ENCODE measurements around the gene RAB19. TPM values are rescaled to one million over a fixed set of nuclear protein-coding genes. Genes with fewer than 3 reads are reported as not detected.

RAB19 gene
- total and polyA plus RNA-seq, 2 of the 13 experiments (the other 11 are each of a cell fraction or from before 2014, with no cell fraction given), result 0.31 TPM; not detected in 1

GRCh38 chr7:140446467-140446866 lies 42.6 kb downstream of the RAB19 start (continued):
- TF ChIP-seq EEA1 (CRISPR knock-in tag; IDR thresholded peaks at IDR 0.05; ENCODE audit: borderline replicate concordance) (no peak), ZFP1 (CRISPR knock-in tag; IDR thresholded peaks at IDR 0.05) (no peak), HMG20B (CRISPR knock-in tag; conservative IDR thresholded peaks at IDR 0.05) (no peak), HNRNPL (IDR thresholded peaks at IDR 0.05; ENCODE audit: low read depth, low read length) (no peak)

- POLR2A ChIA-PET, result no interaction called here
- no peaks in the 10 kb centered on the region for H3K9me3 ChIP-seq (ENCODE audit: low read length)
- TF ChIP-seq ZNF629 (CRISPR knock-in tag; conservative IDR thresholded peaks at IDR 0.05) (no peak), ARID3A (IDR thresholded peaks at IDR 0.05; ENCODE audit: low read depth, low read length) (no peak), CTCF (CRISPR knock-in tag; IDR thresholded peaks at IDR 0.05) (no peak), EHMT2 (IDR thresholded peaks at IDR 0.05; ENCODE audit: borderline replicate concordance, low read depth, low read length) (no peak), SNAPC4 (CRISPR knock-in tag; IDR thresholded peaks at IDR 0.05) (no peak), ZNF143 (CRISPR knock-in tag; IDR thresholded peaks at IDR 0.05) (no peak), CBX1 (IDR thresholded peaks at IDR 0.05; ENCODE audit: low read depth) (no peak), CCDC6 (CRISPR knock-in tag; IDR thresholded peaks at IDR 0.05) (no peak), HNRNPK (IDR thresholded peaks at IDR 0.05; ENCODE audit: low read depth, low read length, poor library complexity, severe bottlenecking) (no peak), ZZZ3 (CRISPR knock-in tag; IDR thresholded peaks at IDR 0.05; ENCODE audit: borderline replicate concordance) (no peak), ZBTB8A (CRISPR knock-in tag; IDR thresholded peaks at IDR 0.05; ENCODE audit: borderline replicate concordance, low read depth) (no peak), KDM1A (CRISPR knock-in tag; IDR thresholded peaks at IDR 0.05) (no peak)
Measured at GRCh38 chr7:140447841-140448240, 44.0 kb downstream of the RAB19 start.

More at GRCh38 chr7:140447841-140448240, 44.0 kb downstream of the RAB19 start:
- no peaks in the 10 kb centered on the region for H4K20me1 ChIP-seq (ENCODE audit: insufficient read depth, low read length)
- CTCF ChIA-PET (ENCODE audit: low intra/inter-chr PET ratio, low total read pairs), result no interaction called here
- intact Hi-C loops (cut with micrococcal nuclease; ENCODE audit: unreplicated experiment) (no loop called here), in situ Hi-C loops (cut with HindIII; ENCODE audit: extremely low pct_ligation_motif_present, low pct_unique_long_range_greater_than_20kb) (no loop called here)
- H3K4me3 ChIP-seq (replicated peaks in 1 of 3; ENCODE audit: insufficient read depth in 1 of 3, low read depth in 2 of 3, low read length in 3 of 3), result no peak overlapping the region
- ATAC-seq, result no peak
- H3K4me2 ChIP-seq (ENCODE audit: low read depth, low read length), result no peak overlapping the region
- FAIRE-seq, result no peak
- DNase-seq (ENCODE audit: low spot score), result no peak
- no peak overlapping the region for H3K9ac ChIP-seq (ENCODE audit: insufficient read depth, low read depth, low read length)
- H3K27me3 ChIP-seq (ENCODE audit: control insufficient read depth in 1 of 2, insufficient read depth in 2 of 2, low read length in 2 of 2), result no peaks in the 10 kb centered on the region
- no peak overlapping the region for H3K27ac ChIP-seq (ENCODE audit: extremely low read length, insufficient read depth, low read length)
- 92% methylated on average over 7 of the region's 7 CpGs for WGBS (ENCODE audit: low lambda C conversion rate)
- no peak overlapping the region for H2AFZ ChIP-seq (ENCODE audit: low read length)
- no peaks in the 10 kb centered on the region for H3K79me2 ChIP-seq (ENCODE audit: insufficient read depth, low read length)
- BruUV-seq (replicated peaks), result no TSS peak
- H3K4me1 ChIP-seq (ENCODE audit: insufficient read depth, low read length), result peaks cover 9% of the 10 kb centered on the region
- no peaks in the 10 kb centered on the region for H3K36me3 ChIP-seq (replicated peaks in 1 of 2; ENCODE audit: control insufficient read depth in 1 of 2, insufficient read depth in 2 of 2, low read length in 2 of 2)

All from HepG2 (cell line).